PFSK-1 (cell line): Measurements from ENCODE around the gene RBM17.

ENCODE experiments used
- FOXP2 ChIP-seq: optimal IDR thresholded peaks from 2 replicates; pipeline ENCODE3; 2011; ENCODE audit warnings: borderline replicate concordance, control low read depth, inconsistent platforms; ENCODE audit not compliant: insufficient read depth; ENCODE audit errors: extremely low read length, extremely low read depth
- POLR2AphosphoS5 ChIP-seq: IDR thresholded peaks from 2 replicates; pipeline ENCODE4 v1.6.1; 2012; ENCODE audit warnings: low read depth, mild to moderate bottlenecking, control low read depth, low read length, moderate library complexity
- SIN3A ChIP-seq: IDR thresholded peaks from 2 replicates; pipeline ENCODE4 v1.6.1; 2012; ENCODE audit warnings: mild to moderate bottlenecking, low read length, moderate library complexity, borderline replicate concordance; ENCODE audit not compliant: insufficient read depth
- TAF1 ChIP-seq: IDR thresholded peaks from 2 replicates; pipeline ENCODE4 v1.6.1; 2012; ENCODE audit warnings: low read length, control low read depth, borderline replicate concordance; ENCODE audit not compliant: insufficient read depth
- TF ChIP-seq, protein P1 (sequence below), 2 experiments: IDR thresholded peaks; 2 replicates each; pipeline versions ENCODE4 v1.6.1 to v1.8.0; 2011 to 2012; ENCODE audit warnings: low read depth in 2 of 2, low read length in 2 of 2, control low read depth in 1 of 2, inconsistent platforms in 1 of 2, mild to moderate bottlenecking in 1 of 2, moderate library complexity in 1 of 2; ENCODE audit not compliant: insufficient read depth in 1 of 2

DNA sequence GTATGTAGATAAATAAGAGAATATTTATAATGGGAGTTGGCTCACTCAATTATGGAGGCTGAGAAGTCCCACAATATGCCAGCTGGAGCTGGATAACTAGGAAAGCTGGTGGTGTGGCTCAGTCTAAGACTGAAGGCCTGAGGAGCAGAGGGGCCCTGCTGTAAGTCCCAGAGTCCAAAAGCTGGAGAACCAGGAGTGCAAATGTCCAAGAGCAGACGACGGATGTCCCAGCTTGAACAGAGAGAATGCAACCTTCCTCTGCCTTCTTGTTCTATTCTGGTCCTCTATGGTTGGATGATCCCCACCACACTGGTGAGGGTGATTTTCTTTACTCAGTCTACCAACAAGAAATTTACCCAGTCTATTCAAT lies 39.8 kb upstream of the RBM17 start:
- TF ChIP-seq TAF1 = no peak
- TF ChIP-seq SIN3A = no peak
- no peak for TF ChIP-seq POLR2AphosphoS5
- TF ChIP-seq, protein P1, sequence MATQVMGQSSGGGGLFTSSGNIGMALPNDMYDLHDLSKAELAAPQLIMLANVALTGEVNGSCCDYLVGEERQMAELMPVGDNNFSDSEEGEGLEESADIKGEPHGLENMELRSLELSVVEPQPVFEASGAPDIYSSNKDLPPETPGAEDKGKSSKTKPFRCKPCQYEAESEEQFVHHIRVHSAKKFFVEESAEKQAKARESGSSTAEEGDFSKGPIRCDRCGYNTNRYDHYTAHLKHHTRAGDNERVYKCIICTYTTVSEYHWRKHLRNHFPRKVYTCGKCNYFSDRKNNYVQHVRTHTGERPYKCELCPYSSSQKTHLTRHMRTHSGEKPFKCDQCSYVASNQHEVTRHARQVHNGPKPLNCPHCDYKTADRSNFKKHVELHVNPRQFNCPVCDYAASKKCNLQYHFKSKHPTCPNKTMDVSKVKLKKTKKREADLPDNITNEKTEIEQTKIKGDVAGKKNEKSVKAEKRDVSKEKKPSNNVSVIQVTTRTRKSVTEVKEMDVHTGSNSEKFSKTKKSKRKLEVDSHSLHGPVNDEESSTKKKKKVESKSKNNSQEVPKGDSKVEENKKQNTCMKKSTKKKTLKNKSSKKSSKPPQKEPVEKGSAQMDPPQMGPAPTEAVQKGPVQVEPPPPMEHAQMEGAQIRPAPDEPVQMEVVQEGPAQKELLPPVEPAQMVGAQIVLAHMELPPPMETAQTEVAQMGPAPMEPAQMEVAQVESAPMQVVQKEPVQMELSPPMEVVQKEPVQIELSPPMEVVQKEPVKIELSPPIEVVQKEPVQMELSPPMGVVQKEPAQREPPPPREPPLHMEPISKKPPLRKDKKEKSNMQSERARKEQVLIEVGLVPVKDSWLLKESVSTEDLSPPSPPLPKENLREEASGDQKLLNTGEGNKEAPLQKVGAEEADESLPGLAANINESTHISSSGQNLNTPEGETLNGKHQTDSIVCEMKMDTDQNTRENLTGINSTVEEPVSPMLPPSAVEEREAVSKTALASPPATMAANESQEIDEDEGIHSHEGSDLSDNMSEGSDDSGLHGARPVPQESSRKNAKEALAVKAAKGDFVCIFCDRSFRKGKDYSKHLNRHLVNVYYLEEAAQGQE (IDR thresholded peaks at IDR 0.05; ENCODE audit: insufficient read depth in 1 of 2, low read depth in 2 of 2, low read length in 2 of 2) = no peak
- no peak for TF ChIP-seq FOXP2
